GM12874 (cell line): Measurements from ENCODE around the gene MTCL3.

ENCODE experiments used
- TF ChIP-seq, protein P1 (sequence below): IDR thresholded peaks from 2 replicates; pipeline ENCODE4 v1.5.1; 2011; ENCODE audit warnings: low read depth, mild to moderate bottlenecking, control low read depth, low read length, moderate library complexity; ENCODE audit not compliant: insufficient read depth

Gene MTCL3

DNA sequence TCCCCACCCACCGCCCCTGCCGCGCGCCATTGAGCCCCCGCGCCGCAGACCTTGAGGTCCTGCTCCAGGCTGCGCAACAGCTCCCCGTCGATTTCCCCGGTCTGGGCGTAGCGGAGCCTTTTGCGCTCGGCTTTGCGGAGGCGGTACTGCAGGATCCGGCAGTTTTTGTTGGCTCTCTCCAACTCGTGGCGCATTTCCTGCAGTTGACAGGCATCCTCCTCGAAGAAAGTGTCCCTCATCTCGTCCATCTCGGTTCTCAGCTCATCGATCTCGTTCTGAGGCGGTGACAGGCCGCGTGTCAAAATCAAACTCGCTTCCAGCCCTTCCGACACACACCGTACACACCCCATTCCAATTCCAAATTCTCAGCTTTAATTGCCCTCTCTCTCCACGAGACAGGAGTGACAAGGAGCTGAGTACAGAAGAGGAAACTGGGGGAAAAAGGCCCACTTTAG is 4.3 kb downstream of the MTCL3 start:
- TF ChIP-seq, protein P1, sequence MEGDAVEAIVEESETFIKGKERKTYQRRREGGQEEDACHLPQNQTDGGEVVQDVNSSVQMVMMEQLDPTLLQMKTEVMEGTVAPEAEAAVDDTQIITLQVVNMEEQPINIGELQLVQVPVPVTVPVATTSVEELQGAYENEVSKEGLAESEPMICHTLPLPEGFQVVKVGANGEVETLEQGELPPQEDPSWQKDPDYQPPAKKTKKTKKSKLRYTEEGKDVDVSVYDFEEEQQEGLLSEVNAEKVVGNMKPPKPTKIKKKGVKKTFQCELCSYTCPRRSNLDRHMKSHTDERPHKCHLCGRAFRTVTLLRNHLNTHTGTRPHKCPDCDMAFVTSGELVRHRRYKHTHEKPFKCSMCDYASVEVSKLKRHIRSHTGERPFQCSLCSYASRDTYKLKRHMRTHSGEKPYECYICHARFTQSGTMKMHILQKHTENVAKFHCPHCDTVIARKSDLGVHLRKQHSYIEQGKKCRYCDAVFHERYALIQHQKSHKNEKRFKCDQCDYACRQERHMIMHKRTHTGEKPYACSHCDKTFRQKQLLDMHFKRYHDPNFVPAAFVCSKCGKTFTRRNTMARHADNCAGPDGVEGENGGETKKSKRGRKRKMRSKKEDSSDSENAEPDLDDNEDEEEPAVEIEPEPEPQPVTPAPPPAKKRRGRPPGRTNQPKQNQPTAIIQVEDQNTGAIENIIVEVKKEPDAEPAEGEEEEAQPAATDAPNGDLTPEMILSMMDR, result no peak

DNA sequence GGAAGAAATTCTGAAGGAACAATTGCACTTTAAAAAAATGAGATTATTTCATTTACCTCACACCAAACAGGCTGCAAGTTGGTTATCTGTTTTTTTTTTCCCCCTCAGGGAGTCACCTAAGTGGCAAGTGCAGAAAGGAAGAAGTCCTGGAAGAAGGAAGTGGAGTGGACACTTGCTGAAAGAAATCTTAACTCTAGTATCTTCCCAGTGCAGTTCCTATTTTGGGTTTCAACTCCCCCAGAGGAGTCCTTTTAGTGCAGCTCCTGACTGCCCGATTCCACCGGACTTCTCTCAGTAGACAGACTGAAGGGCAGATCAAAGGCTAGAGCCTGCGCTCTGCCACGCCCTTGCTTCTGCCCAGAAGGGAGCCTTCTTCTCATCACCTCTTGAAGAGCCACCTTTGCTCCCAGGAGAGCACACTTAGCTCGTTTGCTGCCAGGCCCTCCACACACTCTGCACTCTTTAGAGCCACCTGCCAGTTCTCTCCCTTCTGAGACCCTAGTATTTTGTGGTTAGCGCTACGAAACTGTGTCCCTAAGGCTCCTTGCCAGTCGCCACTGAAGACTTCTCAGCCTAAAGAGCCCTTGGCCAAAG is 4.9 kb downstream of the MTCL3 start:
- TF ChIP-seq, protein P1, result no peak

DNA sequence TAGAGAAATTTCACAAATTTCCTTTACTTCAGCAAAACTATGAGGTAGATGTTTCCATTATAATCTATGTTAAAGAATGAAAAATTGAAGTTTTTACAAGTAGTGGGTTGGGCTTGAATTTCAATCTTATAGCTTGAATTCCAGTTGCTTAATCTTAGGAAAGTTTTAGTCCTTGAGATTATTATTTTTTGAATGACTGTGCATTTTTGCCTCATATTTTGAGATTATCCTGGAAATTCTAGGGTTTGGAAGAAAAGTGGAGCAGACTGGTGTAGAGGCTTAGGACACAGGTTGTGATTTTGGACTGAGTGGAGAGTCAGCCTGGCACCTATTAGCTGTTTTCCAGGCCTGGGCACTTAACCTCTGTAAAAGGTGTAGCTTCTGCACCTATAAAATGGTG is 5.7 kb downstream of the MTCL3 start:
- TF ChIP-seq, protein P1, result no peak

DNA sequence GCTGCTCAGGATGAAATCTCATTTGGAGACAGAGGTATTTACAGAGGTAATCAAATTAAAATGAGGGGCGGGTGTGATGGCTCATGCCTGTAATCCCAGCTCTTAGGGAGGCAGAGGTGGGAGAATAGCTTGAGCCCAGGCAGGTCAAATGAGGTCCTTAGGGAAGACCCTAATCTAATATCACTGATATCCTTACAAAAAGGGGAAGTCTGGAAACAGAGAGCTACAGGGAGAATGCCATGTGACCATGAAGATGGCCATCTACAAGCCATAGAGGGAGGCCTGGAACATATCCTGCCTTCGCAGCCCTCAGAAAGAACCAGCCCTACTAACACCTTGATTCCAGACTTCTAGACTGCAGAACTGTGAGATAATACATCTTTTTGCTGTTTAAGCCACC is 8.3 kb downstream of the MTCL3 start:
- TF ChIP-seq, protein P1, result no peak

DNA sequence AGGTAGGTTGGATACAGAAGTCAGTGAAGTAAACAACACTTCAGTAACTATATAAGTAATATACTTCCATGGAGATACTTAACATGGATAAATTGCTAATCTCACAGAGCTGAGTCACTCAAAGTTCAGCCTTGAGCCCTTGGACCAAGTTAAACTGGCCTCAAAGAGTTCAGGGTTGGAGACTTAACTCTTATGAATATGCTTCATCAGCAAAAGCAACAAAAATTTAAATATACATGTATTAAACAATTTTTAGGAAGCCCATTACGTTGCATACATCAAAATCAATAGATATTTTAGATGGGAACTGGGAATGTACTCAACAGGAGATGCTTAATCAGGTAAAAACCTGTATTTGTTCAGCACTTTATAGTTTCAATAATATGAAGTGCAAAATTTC is 12.2 kb downstream of the MTCL3 start:
- TF ChIP-seq, protein P1, result no peak

DNA sequence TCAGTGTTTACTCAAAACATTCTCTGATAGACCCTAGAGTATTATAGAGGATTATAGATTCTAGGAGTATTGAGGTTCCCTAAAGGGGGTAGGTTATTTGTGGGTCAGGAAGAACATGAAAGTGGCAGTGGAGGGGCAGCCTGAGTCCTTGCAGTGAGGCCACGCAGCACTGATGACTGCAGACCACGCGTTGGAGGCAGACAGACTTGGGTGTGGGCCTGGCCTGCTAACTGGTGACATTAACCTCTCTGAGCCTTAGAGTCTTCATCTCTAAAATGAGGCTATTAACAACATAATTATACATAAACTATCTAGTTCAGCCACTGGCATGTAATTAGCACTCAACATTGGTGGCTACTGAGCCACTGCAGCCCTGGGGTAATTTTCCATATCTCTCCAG is 16.1 kb downstream of the MTCL3 start:
- TF ChIP-seq, protein P1, result no peak

DNA sequence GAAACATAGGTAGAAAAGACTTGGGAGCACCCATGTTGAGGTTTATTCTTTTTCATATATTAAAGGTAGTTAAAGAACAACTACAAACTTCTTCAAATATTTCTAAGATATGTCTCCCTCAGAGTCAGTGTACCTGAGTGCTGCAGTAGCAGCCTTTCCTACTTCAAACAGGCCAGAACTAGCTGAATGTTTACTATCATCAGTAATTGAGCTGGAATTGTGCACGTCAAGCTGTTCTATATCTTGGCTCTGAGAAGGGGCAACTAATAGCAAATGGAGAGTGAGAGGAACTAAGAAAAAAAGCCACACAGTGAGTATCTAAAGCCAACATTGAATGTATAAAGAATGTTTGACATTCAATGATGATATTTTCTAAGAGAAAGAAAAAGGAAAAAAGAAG is 21.7 kb downstream of the MTCL3 start:
- TF ChIP-seq, protein P1, result no peak

DNA sequence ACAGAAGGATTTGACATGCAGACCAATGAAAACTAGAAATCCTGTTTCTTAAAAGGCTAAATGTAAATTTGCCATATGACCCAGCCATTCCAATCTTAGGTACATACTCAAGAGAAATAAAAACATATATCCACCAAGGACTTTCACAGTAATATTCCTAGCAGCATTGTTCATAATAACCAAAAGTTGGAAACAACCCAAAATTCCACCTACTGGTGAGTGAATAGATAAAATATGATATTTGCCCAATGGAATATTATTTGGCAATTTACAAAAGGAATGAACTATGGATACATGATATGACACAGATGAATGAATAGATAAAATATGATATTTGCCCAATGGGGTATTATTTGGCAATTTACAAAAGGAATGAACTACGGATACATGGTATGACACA is 22.7 kb downstream of the MTCL3 start:
- TF ChIP-seq, protein P1, result no peak
